HG03460 (cell line): ENCODE measurements around the gene TASOR2.
A peak's percentile ranks its signal among the peaks of the same experiment; 100 is the strongest.

Experiments
- ATAC-seq: cut with Tn5 transposase; IDR thresholded peaks from one replicate; pipeline ENCODE4 v1.9.1; 2021; ENCODE audit not compliant: unreplicated experiment

The TASOR2 gene

GRCh38 chr10:5679606-5680005 lies 5.0 kb upstream of the TASOR2 start:
- ATAC-seq, result no peak

- no peak for ATAC-seq
Observed at GRCh38 chr10:5681930-5682329, 2.7 kb upstream of the TASOR2 start.

GRCh38 chr10:5683065-5683464 lies 1.6 kb upstream of the TASOR2 start:
- ATAC-seq, result no peak

DNA sequence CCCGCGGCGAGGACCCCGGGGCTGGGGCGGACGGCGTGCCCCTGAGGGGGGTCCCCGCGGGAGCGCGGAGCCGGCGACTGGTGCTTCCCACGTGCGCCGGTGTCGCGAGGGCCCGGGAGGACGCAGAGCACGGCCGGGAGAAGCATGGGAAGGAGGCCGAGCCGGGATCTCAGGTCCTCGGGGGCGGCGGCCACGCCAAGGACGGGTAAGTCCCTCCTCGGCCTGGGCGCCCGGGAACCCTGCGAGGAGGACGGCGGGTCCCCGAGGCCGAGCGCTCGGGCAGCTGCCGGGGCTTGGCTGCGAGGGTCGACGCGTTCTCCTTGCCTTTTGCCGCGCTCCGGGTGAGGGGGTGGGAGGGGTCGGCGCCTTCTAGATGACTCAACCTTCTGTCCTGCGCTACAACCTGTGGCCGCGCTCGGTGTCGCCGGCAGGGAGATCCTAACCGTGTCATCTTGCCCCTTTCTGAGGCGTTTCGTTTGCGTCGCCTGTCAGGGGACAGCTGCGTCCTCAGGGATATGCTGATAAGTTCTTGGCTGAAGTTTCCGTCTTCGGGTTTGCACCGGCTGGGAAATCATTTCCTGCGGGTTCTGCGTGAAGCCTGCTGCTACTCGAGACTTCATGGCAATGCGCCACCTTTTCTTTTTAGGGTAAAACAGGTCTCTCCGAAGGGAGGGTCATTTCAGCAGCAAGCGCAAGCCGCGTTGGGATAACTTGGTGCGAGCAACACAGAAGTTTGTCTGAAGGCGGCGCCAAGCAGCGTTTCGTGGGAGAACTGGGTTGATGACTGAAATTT lies 529 bp downstream of the TASOR2 start:
- peak; percentile 44 for ATAC-seq

DNA sequence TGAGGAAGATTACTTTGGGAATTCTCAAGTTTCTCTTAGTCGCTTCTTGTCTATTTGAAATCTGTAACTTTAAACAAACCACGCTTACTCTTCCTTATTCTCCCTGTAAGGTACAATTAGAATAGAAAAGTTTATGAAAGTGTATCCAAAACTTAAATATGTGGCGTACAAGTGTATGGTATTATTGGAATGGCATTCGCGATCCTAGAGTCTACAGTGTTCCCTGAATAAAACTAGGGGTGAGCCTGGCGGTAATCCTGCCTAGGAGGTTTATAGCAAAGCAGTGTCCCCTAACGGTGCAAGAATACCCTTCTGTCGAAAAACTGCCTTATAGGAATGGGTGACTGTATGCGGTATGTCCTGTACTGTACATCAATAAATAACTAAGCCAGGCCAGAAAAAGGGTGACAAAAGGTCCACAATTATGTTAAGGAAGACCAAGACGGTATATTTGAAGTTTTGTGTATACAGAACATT lies 1.2 kb downstream of the TASOR2 start:
- no peak for ATAC-seq

DNA sequence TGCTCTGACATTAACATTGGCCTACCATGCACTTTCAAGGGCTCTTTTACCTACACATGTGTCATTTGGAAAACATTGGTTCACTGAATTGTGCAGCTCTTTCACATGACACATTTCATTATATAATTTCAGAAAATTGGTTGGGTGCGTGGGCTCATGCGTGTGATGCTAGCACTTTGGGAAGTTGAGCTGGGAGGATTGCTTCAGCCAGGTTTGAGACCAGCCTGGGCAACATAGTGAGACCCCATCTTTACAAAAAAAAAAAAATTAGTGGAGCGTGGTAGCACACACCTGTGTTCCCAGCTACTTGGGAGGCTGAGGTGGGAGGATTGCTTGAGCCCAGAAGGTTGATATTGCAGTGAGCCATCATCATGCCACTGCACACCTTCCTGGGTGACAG lies 3.9 kb downstream of the TASOR2 start:
- ATAC-seq, result no peak

DNA sequence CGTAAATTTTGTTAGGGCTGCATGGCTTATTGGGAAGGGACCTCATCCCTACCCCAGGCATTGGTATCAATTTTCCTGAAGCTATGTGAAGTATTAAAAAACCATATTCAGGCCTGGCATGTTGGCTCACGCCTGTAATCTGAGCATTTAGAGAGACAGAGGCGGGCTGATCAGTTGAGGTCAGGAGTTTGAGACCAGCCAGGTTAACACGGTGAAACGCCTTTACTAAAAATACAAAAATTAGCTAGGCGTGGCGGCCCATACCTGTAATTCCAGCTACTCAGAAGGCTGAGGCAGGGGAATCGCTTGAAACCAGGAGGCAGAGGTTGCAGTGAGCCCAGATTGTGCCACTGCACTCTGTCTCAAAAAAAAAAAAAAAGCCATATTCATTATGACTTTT lies 7.1 kb downstream of the TASOR2 start:
- no peak for ATAC-seq

GRCh38 chr10:5692461-5693358 lies 8.1 kb downstream of the TASOR2 start:
- ATAC-seq, result peak; percentile 79

DNA sequence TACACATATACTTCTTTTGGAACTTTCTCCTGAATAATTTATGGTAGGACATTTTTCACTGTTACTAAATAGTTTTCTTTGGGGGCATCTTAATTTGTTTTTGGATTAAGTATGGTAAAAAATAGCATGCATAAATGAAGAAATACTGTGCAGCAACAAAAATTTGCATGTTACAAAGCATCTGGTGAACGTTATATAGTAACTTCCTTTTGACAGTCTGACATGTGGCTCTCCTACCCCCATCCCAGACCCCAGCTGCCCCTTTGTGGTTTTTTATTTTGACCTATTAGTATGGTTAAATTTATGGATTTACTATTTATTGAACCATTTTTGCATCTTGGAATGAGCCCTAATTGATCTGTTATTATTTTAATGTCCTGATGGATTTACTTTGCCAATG lies 9.9 kb downstream of the TASOR2 start:
- no peak for ATAC-seq

GRCh38 chr10:5697342-5697741 lies 12.7 kb downstream of the TASOR2 start:
- ATAC-seq, result no peak

DNA sequence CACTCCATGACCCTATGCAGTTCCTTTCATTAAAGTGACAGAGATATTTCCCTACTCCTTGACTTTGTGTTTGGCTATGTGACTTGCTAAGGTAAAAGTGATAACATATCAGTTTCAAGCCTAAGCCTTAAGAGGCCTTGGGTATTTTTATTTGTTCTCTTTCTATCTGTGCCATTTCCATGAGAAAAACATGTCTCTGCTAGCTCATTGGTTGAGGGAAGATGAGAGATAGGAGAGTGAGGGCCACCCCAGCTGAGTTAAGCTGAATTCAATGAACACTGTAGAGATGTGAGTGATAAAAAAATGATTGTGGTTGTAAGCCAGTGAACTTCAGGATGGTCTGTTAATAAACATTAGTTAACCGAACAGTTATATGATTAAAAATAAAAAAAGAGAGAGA lies 13.4 kb downstream of the TASOR2 start:
- ATAC-seq, result no peak

DNA sequence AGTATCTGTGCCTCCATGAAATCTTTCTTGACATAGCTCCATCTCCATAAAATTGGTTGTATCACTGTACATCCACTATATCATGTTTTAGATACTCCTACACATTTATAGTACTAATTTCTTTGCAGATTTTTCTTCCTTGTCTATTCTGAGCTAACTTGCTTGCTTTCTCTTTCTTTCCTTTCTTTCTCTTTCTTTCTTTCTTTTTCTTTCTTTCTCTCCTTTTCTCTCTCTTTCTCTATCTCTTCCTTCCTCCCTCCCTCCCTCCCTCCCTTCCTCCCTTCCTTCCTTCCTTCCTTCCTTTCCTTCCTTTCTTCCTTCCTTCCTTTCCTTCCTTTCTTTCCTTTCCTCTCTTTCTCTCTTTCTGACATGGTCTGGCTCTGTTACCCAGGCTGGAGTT lies 23.7 kb downstream of the TASOR2 start:
- no peak for ATAC-seq

- no peak for ATAC-seq
Observed at GRCh38 chr10:5709865-5710264, 25.2 kb downstream of the TASOR2 start.

DNA sequence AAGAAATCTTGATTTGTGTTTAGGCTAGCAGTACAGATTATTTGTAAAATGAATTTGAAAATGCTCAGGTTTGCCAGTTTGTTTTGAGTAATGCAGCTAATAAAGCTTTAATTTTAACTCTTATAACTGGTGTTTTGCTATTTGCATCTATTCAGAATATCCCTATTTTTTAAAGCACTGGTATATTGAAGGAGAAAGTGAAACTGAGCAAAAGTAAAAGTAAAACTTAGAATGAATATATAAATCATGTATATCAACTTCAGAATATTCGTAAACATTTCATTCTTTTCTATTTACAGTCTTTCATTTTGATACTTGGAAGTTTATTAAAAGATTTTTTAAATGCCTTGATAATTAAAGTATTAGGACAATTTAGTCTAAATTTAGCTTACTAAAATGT lies 26.2 kb downstream of the TASOR2 start:
- ATAC-seq, result no peak

DNA sequence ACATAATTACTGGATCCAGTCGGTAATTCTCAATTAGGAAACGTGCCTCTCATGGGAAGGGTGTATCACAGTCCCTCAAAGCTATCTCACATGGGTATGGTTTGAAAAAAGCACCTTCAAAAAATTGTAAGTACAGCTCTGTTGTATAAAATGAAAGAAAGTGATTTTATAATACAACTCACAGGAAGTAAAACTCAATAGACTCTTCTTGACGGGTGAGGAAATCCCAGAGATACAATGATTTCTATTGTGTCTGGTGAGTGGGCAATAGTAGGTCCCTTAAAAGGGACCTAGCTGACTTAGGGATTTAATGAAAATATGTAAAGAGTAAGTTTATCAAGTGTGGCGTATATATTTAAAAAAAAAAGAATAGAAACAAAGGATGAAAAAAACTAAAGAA lies 27.0 kb downstream of the TASOR2 start:
- ATAC-seq, result no peak

- ATAC-seq, result no peak
Observed at GRCh38 chr10:5719546-5719945, 34.9 kb downstream of the TASOR2 start.

DNA sequence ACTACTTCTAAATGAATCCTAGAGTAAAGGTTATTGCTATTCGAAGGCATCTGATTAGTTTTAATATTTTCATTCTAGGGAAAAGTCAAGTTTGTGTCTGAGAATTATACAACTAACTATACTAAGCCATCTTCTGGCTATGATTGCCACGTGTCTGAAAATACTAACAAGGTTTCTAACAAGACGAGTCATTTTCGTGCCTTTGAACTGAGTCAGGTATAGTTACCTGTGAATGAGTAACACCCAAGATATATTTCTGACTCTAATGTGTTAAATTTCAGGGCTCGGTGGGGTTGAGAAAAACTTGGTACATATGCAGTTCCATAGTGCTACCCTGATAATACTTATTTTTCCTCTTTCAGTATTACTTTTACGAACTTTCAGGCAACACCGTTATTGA lies 35.5 kb downstream of the TASOR2 start:
- ATAC-seq, result no peak

DNA sequence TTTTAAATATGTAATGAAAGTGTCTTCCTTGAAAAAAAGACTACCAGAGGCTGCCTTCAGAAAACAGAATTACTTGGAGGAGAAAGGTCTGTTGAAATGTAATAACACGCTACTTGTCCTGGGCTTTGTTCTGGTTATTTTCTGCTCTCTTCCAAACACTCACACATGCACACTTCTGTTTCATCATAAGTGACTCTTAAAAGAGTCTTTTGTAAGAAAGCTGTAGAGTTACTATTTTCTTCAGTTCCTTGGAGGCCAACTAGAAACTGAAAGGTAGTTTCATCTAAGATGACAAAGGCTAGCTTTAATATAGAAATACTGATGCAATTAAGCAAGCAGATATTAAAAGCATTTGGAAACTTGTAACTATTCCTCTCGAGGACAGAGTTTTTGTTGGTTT lies 39.1 kb downstream of the TASOR2 start:
- no peak for ATAC-seq

DNA sequence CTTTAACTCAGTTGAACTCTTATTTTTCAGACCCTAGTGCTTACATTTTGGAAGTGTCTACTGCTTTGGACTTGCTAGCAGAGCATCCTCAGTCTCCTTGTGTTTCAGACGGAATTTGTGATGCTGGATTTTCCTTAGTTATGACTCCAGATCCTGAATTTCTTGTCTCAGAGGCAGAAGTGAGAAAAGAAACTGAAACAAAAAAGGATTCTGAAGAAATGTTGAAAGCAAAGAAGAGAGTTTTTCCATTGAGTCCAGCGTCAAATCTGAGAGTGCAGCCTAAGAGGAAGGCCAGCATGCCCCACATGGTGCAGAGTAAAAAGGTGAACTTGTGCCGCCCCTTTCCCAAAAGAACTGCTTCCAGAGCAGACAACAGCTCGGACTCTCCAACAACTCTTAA lies 46.1 kb downstream of the TASOR2 start:
- ATAC-seq, result no peak

DNA sequence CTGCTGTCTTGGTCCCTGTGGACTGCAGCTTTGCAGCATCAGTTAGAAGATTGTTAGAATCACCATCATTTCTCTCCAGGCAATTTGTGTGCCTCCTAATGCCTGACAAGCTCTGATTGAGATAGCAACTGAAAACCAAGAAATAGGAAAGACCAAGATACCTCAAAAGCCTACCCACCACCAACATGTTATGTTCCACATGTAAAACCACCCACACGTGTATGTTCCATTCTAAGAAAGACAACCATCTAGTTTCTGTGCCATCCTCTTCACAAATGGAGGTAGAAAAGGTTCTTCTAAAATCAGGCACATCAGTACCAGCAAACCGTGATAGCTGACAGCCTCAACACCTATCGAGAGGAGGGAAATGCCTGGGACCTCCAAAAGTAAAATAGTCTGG lies 46.9 kb downstream of the TASOR2 start:
- no peak for ATAC-seq

- no peak for ATAC-seq
Observed at GRCh38 chr10:5732141-5732540, 47.5 kb downstream of the TASOR2 start.
